WI38 (cell line): ENCODE results near the gene GUCY2F.

Experiments
- H3K4me3 ChIP-seq: 2 replicates; pipeline ENCODE4 v1.5.1; 2011; ENCODE audit warnings: low read depth, mild to moderate bottlenecking, control low read depth, low read length
- TF ChIP-seq, protein P1 (sequence below): IDR thresholded peaks from 2 replicates; pipeline ENCODE4 v1.5.1; 2012; ENCODE audit warnings: low read depth, mild to moderate bottlenecking, control low read depth, low read length

The GUCY2F gene

DNA sequence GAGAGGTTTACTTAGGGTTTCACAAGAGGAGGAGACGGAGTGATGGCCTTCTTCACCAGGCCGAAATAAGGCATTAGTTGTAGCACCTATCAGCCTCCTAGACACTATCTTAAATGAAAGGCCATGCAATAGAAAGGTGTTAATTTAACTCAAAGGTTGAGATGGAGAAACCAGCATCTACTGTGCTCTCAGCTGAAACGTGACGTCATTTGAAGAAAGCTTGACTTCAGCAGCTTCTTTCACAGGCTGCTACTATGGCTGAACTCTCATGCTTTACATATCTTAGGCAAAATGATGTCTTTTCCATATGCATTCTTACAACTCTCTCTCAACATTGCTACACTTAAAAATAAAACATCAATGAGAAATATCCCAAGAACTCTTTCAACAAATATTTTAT lies 99.6 kb downstream of the GUCY2F start:
- no peak overlapping the region for H3K4me3 ChIP-seq
- TF ChIP-seq, protein P1, sequence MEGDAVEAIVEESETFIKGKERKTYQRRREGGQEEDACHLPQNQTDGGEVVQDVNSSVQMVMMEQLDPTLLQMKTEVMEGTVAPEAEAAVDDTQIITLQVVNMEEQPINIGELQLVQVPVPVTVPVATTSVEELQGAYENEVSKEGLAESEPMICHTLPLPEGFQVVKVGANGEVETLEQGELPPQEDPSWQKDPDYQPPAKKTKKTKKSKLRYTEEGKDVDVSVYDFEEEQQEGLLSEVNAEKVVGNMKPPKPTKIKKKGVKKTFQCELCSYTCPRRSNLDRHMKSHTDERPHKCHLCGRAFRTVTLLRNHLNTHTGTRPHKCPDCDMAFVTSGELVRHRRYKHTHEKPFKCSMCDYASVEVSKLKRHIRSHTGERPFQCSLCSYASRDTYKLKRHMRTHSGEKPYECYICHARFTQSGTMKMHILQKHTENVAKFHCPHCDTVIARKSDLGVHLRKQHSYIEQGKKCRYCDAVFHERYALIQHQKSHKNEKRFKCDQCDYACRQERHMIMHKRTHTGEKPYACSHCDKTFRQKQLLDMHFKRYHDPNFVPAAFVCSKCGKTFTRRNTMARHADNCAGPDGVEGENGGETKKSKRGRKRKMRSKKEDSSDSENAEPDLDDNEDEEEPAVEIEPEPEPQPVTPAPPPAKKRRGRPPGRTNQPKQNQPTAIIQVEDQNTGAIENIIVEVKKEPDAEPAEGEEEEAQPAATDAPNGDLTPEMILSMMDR, result no peak

DNA sequence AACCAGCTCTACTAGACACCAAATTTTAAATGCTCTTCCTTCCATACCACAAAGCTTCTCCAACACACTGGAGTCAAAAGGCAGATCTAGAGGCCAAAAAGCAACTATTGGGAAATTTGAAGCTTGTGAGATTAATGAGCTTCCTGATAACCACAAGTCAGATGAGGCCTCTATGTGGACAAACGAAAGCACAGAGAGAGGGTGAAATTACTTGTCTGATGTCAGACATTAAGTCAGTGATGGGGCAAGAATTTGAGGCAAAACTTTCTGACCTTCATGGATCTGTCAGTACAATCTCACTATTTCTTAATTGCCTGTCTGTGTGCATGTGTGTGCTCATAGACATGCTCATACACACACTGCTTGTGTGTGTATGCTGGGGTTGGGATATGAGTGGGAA lies 103.6 kb downstream of the GUCY2F start:
- TF ChIP-seq, protein P1, result no peak

DNA sequence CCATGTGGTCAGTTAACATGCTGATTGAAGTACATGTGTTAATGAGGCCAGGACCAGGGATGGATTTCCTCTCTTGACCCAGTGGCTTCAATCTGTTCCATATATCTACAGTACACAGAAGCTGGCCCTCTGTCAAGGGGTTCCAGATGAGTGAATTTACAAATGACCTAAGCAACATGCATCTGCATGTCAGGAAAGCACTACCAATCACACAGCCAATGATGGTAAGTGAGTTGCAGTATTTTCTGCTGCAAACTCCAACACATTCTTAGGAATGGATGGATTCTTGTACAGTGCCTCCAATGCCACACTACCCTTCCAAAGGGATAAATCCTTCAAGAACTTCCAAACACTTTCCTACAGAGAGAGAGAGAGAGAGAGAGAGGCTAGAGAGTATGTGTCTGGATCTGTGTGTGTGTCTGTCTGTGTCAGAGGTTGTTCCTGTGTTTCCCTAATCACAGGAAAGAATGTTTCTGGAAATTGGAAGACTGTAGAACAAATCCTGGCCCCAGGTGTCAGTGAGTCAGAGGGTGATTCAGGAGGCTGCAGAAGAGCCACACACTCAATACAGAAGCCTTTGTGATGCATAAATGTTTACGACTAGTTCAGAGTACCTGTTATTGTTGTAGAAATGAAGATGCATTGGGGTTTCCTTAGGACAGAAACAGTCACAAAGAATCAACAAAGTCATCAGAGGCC lies 107.5 kb downstream of the GUCY2F start:
- no peak overlapping the region for H3K4me3 ChIP-seq
- TF ChIP-seq, protein P1, result no peak

More for the DNA sequence above, 103.6 kb downstream of the GUCY2F start:
- H3K4me3 ChIP-seq, result no peak overlapping the region

DNA sequence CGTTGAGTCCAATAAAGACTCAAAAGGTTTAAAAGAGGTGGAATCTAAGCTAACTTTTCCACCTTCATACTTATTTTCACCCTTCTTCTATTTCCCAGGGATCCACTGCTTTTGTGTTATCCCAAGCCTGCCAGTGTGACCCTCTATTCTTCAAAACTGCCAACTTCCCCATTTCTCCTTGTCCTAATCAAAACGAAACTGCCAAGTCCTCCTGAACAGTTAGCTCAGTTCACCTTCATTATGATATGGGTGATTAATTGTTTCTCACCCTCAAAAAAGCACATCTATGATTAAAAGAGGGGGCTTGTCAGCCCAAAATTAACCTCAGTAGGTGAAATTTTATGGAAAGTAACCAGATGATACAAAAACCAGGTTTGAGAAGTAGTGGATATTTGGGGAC lies 108.4 kb downstream of the GUCY2F start:
- TF ChIP-seq, protein P1, result no peak
- no peak overlapping the region for H3K4me3 ChIP-seq

DNA sequence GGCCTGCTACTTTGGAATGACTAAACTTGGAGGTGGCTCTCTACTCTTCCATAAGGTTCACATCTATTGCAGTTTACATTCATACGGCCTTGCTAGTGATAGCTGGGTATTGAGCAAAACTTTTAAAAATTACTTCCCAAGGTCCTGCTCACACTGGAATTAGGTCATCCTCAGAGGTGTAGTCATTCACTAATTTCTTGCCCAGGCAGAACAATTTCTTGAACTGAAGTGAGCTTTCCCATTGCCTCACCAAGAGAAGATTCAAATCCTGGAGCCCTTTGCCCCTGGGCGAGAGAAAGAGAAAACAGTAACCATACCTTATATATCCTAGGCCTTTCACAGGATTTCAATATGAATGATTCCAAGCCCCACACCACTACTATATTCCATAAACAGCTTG lies 109.2 kb downstream of the GUCY2F start:
- TF ChIP-seq, protein P1, result no peak
- no peak overlapping the region for H3K4me3 ChIP-seq

DNA sequence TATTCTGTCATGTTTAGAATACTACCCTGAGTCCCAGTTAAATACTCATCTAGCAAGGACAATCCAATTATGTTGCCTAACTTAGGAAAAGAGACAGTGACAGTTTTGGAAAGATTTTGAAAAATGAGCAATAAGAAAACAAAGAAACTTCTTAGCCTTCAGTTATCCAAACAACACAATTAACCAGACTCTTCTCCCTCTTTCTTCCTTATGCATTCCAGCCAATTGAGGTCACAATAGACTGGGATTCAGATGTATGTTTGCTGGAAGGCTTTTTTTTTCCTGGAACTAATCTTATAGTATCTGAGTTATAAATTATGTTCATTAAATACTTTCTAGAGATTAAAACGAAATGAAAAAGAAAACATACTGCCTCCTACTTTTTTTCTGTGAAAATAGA lies 109.6 kb downstream of the GUCY2F start:
- no peak overlapping the region for H3K4me3 ChIP-seq
- TF ChIP-seq, protein P1, result no peak

DNA sequence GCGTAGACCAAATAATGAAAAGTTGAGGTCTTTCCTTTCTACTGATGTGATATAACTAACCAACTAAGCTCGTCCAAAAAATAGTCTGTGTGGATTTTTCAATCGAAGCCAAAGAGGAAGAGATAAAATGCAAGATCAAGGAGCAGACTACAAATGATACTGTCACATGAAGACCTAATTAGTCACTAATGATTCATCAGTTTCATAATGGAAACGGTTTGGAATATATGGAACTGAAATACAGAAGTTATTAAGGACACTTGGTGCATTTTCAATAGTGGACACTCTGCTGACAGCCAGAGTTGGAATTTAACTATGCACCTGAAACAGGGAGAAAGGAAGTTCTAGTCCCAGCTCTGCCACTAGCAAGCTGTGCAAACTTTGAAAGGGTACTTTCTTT lies 119.8 kb downstream of the GUCY2F start:
- TF ChIP-seq, protein P1, result no peak
- no peak overlapping the region for H3K4me3 ChIP-seq
